ENCODE results near the gene PTPDC1. TPM values are rescaled to one million over a fixed set of nuclear protein-coding genes. Genes with fewer than 3 reads are reported as not detected.

The PTPDC1 gene, protein sequence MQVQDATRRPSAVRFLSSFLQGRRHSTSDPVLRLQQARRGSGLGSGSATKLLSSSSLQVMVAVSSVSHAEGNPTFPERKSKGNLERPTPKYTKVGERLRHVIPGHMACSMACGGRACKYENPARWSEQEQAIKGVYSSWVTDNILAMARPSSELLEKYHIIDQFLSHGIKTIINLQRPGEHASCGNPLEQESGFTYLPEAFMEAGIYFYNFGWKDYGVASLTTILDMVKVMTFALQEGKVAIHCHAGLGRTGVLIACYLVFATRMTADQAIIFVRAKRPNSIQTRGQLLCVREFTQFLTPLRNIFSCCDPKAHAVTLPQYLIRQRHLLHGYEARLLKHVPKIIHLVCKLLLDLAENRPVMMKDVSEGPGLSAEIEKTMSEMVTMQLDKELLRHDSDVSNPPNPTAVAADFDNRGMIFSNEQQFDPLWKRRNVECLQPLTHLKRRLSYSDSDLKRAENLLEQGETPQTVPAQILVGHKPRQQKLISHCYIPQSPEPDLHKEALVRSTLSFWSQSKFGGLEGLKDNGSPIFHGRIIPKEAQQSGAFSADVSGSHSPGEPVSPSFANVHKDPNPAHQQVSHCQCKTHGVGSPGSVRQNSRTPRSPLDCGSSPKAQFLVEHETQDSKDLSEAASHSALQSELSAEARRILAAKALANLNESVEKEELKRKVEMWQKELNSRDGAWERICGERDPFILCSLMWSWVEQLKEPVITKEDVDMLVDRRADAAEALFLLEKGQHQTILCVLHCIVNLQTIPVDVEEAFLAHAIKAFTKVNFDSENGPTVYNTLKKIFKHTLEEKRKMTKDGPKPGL
- 5.6 TPM for polyA plus RNA-seq (2013, experiment 1 of 2)
- polyA plus RNA-seq (2013, experiment 2 of 2): 5.3 TPM

DNA sequence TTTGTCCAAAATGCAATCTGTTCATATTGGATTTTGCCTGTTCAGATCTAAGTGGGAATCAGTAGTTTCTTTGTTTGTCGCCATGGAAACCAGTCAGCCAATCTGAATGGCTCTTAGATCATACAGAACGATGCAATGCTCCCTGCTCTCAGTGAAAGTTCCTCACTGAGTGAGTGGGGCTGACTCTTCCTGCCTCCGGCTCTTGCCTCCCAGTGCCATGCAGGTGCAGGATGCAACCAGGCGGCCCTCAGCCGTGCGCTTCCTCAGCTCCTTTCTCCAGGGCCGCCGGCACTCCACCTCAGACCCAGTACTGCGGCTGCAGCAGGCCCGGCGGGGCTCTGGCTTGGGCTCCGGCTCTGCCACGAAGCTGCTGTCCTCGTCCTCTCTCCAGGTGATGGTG lies at the start of gene PTPDC1:
PTPDC1 (plus strand) TSS at position 151 of the 400 bp plus-strand sequence; CDS start at position 218, 67 bp downstream.
- Histone ChIP-seq H3K36me3 (ENCODE audit: control insufficient read depth, insufficient read depth, low read length) (peaks cover 8% of the 10 kb centered on the region), H3K27ac (ENCODE audit: low read depth, low read length, severe bottlenecking) (peak within 1 kb of the TSS; percentile 11), H3K4me3 (ENCODE audit: extremely low read depth, insufficient read depth, low read length, poor library complexity, severe bottlenecking) (no peak within 1 kb of the TSS), H3K9me3 (ENCODE audit: control insufficient read depth, low read length) (no peaks in the 10 kb centered on the region), H3K4me1 (ENCODE audit: control insufficient read depth, insufficient read depth, low read length, poor library complexity, severe bottlenecking) (peaks cover 6% of the 10 kb centered on the region)
- 32 to 43% methylated on average over 6 to 8 of the region's 14 CpGs for WGBS, 2 experiments (ENCODE audit: insufficient coverage in 2 of 2)

DNA sequence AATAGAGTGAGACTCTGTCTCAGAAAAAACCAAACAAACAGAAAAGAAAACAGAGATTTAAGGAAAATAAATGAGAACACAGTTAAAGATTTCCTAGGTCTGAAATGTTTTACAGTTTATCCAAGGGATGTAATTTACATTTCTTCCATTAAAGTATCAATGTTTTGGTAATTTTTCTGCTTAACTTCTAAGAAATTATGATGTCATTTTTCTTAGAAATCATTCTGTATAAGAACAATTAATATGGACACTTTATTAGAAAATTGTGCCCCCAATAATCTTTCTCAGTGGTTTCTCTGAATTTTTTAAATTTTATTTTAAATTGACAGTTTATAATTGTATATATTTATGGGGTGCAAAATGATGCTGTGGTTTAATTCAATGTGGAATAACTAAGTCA lies 49.8 kb upstream of the PTPDC1 start:
- H3K9me3 ChIP-seq (ENCODE audit: control insufficient read depth, low read length): no peaks in the 10 kb centered on the region
- no peak overlapping the region for H3K27ac ChIP-seq (ENCODE audit: low read depth, low read length, severe bottlenecking)
- H3K4me1 ChIP-seq (ENCODE audit: control insufficient read depth, insufficient read depth, low read length, poor library complexity, severe bottlenecking): no peaks in the 10 kb centered on the region
- no peak overlapping the region for H3K4me3 ChIP-seq (ENCODE audit: extremely low read depth, insufficient read depth, low read length, poor library complexity, severe bottlenecking)
- H3K36me3 ChIP-seq (ENCODE audit: control insufficient read depth, insufficient read depth, low read length): no peaks in the 10 kb centered on the region

DNA sequence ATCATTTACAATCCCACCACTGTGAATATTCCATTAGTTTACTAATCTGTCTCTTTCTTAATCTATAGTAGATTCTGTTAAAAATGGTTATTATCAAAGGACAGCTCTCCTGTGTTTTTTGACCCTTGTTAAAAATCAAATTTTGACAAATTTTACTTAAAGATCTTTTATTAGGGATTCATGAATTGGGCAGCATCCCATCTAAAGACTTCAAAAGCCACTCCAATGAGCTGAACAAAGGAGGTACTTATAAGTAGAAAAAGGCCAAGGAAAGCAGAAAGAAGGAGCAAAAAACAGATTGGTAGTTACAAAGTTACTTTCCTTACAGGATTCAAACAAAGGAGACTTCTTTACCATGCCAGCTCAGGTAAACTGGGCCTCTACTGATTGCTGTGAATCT lies 44.5 kb upstream of the PTPDC1 start:
- no peaks in the 10 kb centered on the region for H3K4me1 ChIP-seq (ENCODE audit: control insufficient read depth, insufficient read depth, low read length, poor library complexity, severe bottlenecking)
- no peak overlapping the region for H3K27ac ChIP-seq (ENCODE audit: low read depth, low read length, severe bottlenecking)
- no peaks in the 10 kb centered on the region for H3K36me3 ChIP-seq (ENCODE audit: control insufficient read depth, insufficient read depth, low read length)
- no peak overlapping the region for H3K4me3 ChIP-seq (ENCODE audit: extremely low read depth, insufficient read depth, low read length, poor library complexity, severe bottlenecking)
- no peaks in the 10 kb centered on the region for H3K9me3 ChIP-seq (ENCODE audit: control insufficient read depth, low read length)

DNA sequence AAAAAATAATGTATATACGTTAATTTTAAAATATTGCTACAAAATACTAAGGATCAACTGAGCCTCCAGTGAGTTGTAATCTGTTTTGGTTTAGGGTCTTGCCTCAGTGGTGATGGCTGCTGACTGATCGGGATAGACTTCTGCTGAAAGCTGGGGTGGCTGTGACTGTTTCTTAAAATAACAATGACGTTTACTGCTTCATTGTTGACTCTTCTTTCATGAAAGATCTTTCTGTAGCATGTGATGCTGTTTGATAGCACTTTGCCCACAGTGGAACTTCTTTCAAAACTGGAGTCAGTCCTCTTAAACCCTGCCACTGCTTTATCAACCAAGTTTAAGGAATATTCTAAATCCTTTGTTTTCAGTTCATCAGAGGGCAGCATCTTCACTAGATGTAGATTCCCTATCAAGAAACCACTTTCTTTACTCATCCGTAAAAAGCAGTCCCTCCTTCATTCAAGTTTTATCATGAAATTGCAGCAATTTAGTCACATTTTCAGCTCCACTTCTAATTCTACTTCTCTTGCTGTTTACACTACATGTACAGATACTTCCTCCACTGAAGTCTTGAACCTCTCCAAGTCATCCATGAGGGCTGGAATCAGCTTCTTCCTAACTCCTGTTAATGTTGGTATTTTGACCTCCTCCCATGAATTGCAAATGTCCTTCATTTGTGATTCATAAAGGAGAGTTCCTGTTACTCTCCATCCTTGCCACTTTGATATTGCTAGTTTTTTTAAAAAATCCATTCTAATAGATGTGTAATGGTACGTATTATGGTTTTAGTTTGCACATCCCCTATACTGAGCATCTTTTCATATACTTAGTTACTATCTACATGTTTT lies 41.5 kb upstream of the PTPDC1 start:
- H3K27ac ChIP-seq (ENCODE audit: low read depth, low read length, severe bottlenecking): no peak overlapping the region
- H3K4me1 ChIP-seq (ENCODE audit: control insufficient read depth, insufficient read depth, low read length, poor library complexity, severe bottlenecking): no peaks in the 10 kb centered on the region
- no peaks in the 10 kb centered on the region for H3K36me3 ChIP-seq (ENCODE audit: control insufficient read depth, insufficient read depth, low read length)
- H3K9me3 ChIP-seq (ENCODE audit: control insufficient read depth, low read length): no peaks in the 10 kb centered on the region
- WGBS, 2 experiments (ENCODE audit: insufficient coverage in 2 of 2): 77 to 97% methylated on average over 2 of the region's 5 CpGs
- no peak overlapping the region for H3K4me3 ChIP-seq (ENCODE audit: extremely low read depth, insufficient read depth, low read length, poor library complexity, severe bottlenecking)

DNA sequence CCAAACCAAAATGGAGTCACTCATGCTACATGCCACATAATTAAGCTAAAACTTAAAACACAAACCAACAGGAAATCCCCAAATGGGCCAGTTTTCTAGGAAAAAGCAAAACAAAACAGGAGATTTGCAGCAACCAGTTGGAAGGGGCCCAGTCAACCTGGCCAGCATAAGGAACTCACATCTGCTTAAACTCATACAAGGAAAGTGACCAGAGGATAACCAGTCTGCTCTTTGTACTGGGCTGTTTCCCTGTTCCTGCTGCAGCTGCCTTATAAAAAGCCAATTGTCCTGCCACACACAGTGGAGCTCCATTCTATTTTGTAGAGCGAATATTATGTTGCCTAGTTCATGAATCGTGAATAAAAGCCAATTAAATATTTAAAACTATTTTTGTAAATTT lies 29.5 kb upstream of the PTPDC1 start:
- WGBS, 2 experiments (ENCODE audit: insufficient coverage in 2 of 2): no CpG with 5 or more reads among the region's 2 CpGs
- Histone ChIP-seq H3K27ac (ENCODE audit: low read depth, low read length, severe bottlenecking) (no peak overlapping the region), H3K36me3 (ENCODE audit: control insufficient read depth, insufficient read depth, low read length) (no peaks in the 10 kb centered on the region), H3K4me3 (ENCODE audit: extremely low read depth, insufficient read depth, low read length, poor library complexity, severe bottlenecking) (no peak overlapping the region), H3K4me1 (ENCODE audit: control insufficient read depth, insufficient read depth, low read length, poor library complexity, severe bottlenecking) (peaks cover 8% of the 10 kb centered on the region), H3K9me3 (ENCODE audit: control insufficient read depth, low read length) (peaks cover 9% of the 10 kb centered on the region)

DNA sequence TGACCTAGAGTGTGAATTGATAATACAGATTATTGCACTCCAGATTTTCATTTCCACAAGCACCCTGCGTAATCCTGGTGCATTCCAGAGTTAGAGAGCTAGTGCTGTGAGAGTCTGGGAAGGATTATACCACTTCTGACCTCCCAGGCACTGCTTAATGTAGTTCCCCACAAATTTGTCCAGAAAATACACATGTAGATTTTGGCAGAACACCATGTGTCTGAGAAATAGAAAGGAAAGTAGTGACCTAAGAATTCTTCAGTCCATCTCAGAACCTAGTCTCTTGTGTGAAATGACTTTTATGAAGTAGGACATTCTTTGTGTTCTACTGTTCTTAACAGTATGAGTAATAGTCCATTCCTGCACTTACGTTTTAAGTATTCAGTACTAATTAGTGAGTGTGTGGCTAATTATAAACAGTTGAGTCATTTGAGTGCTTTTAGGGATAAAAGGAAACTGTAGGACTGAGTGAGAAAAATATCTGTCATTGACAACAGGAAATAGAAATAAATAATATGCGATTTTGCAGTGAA lies 27.8 kb upstream of the PTPDC1 start:
- Histone ChIP-seq H3K36me3 (ENCODE audit: control insufficient read depth, insufficient read depth, low read length) (peaks cover 3% of the 10 kb centered on the region), H3K27ac (ENCODE audit: low read depth, low read length, severe bottlenecking) (peak overlapping the region; percentile 72), H3K4me3 (ENCODE audit: extremely low read depth, insufficient read depth, low read length, poor library complexity, severe bottlenecking) (no peak overlapping the region), H3K4me1 (ENCODE audit: control insufficient read depth, insufficient read depth, low read length, poor library complexity, severe bottlenecking) (peaks cover 8% of the 10 kb centered on the region), H3K9me3 (ENCODE audit: control insufficient read depth, low read length) (peaks cover 1% of the 10 kb centered on the region)
- 89% methylated on average over 1 of the region's 3 CpGs; no CpG with 5 or more reads in 1 of the 2 experiments for whole genome bisulfite sequencing, 2 experiments (ENCODE audit: insufficient coverage in 2 of 2)

DNA sequence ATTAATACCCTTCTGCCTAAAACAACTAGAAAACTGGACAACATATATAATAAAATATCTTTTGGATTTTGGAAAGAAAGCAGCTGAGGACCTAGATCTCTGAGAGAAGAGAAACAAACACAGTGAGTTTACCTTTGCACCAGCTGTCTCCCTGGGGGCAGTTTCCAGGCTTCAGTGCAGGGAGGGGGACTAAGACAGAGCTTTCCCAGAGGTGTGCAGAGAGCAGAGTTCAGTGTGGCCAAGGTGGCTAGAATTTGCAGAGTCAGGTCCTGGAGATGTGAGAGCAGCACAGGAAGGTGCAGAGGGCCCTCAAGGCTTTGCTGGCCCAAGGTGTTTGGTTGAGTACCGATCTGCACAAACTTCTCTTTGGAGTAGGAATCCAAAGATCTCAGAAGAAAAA lies 26.3 kb upstream of the PTPDC1 start:
- WGBS, 2 experiments (ENCODE audit: insufficient coverage in 2 of 2): 100% methylated on average over 1 of the region's 1 CpG; no CpG with 5 or more reads in 1 of the 2 experiments
- Histone ChIP-seq H3K9me3 (ENCODE audit: control insufficient read depth, low read length) (no peaks in the 10 kb centered on the region), H3K27ac (ENCODE audit: low read depth, low read length, severe bottlenecking) (no peak overlapping the region), H3K36me3 (ENCODE audit: control insufficient read depth, insufficient read depth, low read length) (peaks cover 3% of the 10 kb centered on the region), H3K4me3 (ENCODE audit: extremely low read depth, insufficient read depth, low read length, poor library complexity, severe bottlenecking) (no peak overlapping the region), H3K4me1 (ENCODE audit: control insufficient read depth, insufficient read depth, low read length, poor library complexity, severe bottlenecking) (peaks cover 8% of the 10 kb centered on the region)

DNA sequence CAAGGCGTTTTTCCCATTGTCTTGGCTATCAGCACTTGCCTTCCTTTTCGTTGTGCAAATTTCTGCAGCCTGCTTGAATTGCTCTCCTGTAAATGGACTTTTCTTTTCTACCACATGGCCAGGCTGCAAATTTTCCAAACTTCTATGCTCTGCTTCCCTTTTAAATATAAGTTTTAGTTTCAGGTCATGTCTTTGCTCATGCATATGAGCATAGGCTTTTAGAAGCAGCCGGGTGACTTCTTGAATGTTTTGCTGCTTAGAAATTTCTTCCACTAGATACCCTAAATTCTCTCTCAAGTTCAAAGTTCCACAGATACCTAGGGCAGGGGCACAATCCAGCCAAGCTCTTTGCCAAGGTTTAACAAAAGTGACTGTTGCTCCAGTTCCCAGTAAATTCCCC lies 22.4 kb upstream of the PTPDC1 start:
- no peak overlapping the region for H3K27ac ChIP-seq (ENCODE audit: low read depth, low read length, severe bottlenecking)
- 85 to 97% methylated on average over 2 of the region's 3 CpGs for WGBS, 2 experiments (ENCODE audit: insufficient coverage in 2 of 2)
- peaks cover under 1% of the 10 kb centered on the region for H3K4me1 ChIP-seq (ENCODE audit: control insufficient read depth, insufficient read depth, low read length, poor library complexity, severe bottlenecking)
- H3K4me3 ChIP-seq (ENCODE audit: extremely low read depth, insufficient read depth, low read length, poor library complexity, severe bottlenecking): no peak overlapping the region
- no peaks in the 10 kb centered on the region for H3K9me3 ChIP-seq (ENCODE audit: control insufficient read depth, low read length)
- peaks cover 3% of the 10 kb centered on the region for H3K36me3 ChIP-seq (ENCODE audit: control insufficient read depth, insufficient read depth, low read length)

DNA sequence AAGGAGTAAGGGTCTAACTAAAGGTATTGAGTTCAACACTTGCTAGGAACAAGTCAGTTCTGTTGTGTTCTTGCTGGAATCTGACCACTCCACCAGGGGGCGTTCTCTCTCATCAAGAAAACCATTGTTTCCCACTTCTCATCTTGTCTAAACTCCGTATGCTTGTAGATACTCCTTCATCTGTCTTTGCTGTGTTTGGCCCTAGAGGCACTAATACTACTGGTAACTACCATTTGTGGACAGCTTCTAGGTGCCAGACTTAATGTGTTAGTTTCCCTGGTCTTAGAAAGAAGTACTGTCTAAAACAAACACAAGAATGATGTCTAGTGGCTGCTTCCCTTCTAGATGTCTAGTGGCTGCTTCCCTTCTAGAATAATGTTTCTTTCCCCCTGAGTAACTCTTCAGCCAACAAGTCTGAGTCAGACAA lies 18.7 kb upstream of the PTPDC1 start:
- Histone ChIP-seq H3K9me3 (ENCODE audit: control insufficient read depth, low read length) (no peaks in the 10 kb centered on the region), H3K36me3 (ENCODE audit: control insufficient read depth, insufficient read depth, low read length) (peaks cover 9% of the 10 kb centered on the region), H3K27ac (ENCODE audit: low read depth, low read length, severe bottlenecking) (no peak overlapping the region), H3K4me1 (ENCODE audit: control insufficient read depth, insufficient read depth, low read length, poor library complexity, severe bottlenecking) (no peaks in the 10 kb centered on the region), H3K4me3 (ENCODE audit: extremely low read depth, insufficient read depth, low read length, poor library complexity, severe bottlenecking) (no peak overlapping the region)
- WGBS, 2 experiments (ENCODE audit: insufficient coverage in 2 of 2): 17 to 25% methylated on average over 2 of the region's 2 CpGs

DNA sequence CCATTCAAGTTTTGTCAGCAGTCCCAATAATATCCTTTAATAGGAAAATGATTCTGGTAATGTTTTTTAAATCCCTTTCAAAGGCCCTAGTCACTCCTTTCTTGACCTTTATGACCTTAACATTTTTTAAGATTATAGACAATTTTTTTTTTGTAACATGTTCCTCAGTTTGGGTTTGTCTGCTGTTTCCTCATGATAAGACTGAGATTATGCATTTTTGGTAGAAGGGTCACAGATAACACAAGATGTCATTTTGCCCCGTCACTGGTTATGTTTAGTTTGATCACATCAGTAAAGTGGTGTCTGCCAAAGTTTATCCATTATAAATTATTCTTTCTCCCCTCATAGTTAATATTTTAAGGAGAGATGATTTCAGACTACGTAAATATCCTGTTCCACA lies 16.0 kb upstream of the PTPDC1 start:
- no CpG with 5 or more reads among the region's 2 CpGs for WGBS, 2 experiments (ENCODE audit: insufficient coverage in 2 of 2)
- Histone ChIP-seq H3K4me1 (ENCODE audit: control insufficient read depth, insufficient read depth, low read length, poor library complexity, severe bottlenecking) (no peaks in the 10 kb centered on the region), H3K9me3 (ENCODE audit: control insufficient read depth, low read length) (no peaks in the 10 kb centered on the region), H3K4me3 (ENCODE audit: extremely low read depth, insufficient read depth, low read length, poor library complexity, severe bottlenecking) (no peak overlapping the region), H3K27ac (ENCODE audit: low read depth, low read length, severe bottlenecking) (no peak overlapping the region), H3K36me3 (ENCODE audit: control insufficient read depth, insufficient read depth, low read length) (peaks cover 6% of the 10 kb centered on the region)

Data from mesodermal cell (in vitro differentiated cells).